Stimulated activated CD4-positive, alpha-beta T cell treated with anti-CD3 and anti-CD28 coated beads, Interleukin-2, amount 100 ng/mL, for 4 hours (primary cell): Measurements from ENCODE around the gene LAMA2.
A peak's percentile ranks its signal among the peaks of the same experiment; 100 is the strongest.

ENCODE experiments used
- DNase-seq: peaks from one replicate; pipeline ENCODE4 v3.0.0-alpha.2; 2020; ENCODE audit warnings: low read depth

LAMA2 gene

DNA sequence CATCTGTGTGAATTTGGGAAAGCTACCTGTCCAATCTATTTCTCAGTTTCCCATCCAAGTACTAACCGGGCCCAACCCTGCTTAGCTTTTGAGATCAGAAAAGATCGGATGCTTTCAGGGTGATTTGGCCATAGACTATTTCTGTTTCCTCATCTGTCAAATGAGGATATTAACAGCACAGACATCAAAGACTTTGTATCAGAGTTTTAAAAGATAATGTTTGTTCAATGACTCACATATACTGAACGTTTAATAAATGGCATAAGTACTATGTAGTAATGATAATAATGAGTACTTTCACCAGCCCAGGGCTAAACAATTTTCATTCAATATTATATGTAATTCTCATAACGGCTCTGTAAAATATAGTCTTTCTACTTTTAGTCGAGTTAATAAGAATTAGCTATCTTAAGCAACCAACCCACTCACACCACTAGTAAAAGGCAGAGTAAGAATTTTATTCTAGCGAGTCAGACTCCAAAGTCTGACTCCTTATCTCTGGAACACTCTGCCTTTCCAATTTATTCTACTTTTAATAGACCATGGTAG lies 610.5 kb downstream of the LAMA2 start:
- DNase-seq, result no peak

DNA sequence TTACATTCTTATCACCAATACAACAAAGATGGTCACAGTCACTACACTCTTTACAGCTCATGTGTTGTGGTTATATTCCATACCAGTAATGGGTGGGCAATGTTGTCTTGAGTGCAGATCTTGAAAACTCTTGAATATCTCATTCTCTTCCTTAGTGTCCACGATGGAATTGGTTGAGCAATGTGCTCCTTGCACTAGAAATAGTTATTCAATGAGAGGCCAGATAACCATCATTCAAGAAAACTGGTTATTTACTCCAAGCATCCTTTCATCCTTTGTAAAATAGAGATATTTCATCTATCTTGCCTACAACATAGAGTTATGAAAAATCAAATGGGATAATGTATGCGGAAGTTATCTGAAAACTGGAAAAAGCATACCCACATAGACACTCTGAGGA lies 611.2 kb downstream of the LAMA2 start:
- DNase-seq, result no peak

DNA sequence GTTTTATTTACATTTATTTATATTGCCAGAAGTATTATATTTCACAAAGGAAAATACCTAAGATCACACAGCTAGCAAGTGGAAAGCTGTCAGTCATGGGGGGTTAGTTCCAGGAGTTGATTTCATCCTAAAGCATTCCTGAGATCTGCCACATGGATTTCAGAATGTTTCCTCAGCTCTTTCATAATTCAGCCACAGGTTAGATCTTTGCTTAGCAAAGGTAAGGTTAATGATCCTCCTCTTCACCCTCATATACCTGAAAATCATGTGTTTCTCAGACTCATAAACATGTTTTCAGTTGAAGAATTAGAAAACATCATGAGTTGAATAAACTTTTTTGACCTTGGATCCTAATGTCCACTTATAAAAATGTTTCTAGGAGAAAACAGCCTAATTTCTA lies 611.6 kb downstream of the LAMA2 start:
- DNase-seq, result no peak

DNA sequence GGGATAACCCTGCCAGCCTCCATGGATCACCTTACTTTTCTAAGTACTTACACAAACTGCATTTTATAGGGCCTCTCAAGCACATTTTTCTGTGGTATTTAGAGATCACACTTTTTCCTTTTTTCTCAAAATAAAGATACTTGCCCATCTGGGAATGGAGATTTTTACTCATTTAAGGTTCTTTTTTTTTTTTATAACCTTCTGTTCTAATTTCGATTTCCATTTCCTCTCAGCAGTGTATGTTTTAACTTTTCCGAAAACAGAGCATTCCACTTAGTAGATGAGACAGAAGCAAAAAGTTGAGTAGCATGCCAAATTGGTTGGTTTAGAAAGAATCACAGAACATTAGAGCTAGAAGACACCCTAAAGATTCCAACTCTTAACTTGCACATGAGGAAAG lies 612.7 kb downstream of the LAMA2 start:
- no peak for DNase-seq

DNA sequence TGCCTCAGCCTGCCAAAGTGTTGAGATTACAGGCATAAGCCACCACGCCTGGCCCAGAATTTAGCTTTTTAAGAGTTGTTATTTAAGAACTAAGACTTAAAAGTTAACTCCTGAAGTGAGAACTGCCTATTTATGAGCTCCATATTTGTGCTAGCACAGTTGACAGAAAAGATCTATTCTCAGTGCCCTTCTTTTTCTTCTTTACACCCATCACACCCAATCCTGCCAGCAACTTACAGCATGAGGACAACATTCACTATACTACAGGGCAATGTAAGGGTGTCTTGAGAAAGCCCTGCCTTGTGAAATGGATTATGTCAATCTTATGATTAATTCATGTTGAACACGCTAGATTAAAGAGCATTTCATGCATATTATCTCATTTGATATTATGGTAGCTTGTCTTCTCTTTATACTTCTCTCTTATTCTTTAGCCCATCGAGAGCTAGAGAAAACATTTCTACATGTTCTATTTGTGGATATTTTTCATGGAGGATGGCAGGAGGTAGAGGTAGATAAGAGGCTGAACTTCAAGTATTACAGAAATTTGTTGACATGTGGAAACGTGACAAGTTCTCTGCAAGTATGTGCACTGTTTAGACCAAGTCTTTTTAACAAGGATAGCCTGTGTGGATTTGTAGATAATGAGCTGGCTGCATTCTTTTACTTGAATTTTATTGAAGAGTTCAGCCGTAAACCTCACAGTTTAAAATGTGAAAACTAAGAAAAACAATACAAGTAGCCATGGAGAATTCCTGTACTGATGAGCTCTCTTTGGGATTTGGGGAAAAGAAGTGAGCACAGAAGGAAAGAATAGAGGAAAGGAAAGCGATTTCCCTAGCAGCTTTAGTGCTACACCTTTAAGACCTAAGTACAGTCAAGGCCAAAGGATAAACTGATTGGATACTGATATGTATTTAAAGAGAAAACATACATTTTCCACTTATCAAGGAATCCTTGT lies 614.8 kb downstream of the LAMA2 start:
- no peak for DNase-seq

DNA sequence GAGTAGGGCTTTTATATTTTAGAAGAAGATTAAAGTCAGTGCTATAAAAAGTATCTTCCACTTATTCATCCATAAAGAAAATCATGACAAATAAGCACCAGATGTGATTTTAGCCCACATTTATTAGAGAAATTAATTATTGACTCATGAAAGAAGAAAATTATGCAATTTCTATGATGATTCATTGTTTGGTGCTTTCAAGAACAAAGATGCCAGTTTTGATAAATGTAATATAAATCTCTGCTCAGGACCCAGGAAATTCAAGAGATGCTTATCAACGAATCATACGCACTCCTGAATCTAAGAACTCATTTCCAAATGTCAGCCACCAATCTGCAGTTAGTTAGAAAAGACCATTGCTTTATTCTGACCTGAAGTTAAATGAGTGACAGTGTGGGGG lies 615.6 kb downstream of the LAMA2 start:
- no peak for DNase-seq

DNA sequence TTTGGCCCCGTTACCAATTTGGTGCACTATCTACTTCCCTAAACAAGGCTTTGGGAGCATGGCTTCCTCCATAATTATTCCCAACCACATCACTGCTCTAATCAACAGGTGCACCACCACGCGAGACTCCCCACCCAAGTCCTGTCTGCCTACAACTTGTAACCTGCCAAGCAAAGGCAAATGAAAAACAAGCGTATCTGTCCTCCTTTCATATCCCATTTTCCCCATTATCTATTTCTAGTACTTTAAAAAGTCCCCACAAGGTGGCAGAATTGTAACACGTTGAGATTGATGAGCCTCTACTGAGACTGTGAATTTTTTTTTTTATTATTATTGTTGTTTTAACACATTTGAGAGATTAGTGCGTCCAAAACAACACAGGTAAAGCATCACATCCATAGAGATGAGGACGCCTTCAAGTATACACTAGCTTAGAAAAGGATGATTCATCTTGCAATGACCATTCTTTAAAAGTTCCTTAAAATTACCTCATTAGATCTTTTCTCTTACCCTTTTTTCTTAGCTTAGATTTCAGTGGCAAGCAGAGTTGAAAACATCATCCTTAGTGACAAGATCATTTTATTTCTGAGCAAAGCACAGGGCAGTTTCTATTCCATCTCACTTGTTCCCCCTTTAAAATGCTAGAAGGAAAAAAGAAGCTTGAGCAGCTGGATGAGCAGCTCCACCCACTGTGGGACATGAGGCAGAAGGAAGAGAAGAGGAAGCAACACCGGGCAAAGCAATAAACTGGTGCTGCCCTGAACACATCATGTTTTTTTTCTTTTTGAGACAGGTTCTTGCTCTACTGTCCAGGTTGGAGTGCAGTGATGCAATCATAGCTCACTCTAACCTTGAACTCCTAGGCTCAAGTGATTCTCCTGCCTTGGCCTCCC lies 616.3 kb downstream of the LAMA2 start:
- DNase-seq, result no peak

DNA sequence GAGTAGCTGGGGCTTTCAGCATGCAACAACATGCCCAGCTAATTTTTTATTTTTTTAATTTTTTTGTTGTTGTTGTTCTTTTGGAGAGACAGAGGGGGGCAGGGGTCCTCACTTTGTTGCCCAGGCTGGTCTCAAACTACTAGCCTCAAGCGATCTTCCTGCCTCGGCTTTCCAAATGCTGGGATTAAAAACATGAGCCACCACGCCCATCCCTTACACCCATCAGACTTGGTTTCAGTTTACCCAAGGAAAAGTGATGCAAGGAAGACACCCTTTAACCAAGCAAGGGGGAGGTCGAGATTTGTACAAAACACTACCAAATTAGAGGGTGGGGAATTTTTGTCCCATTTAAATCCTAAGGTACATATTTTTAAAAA lies 616.9 kb downstream of the LAMA2 start:
- DNase-seq, result no peak

DNA sequence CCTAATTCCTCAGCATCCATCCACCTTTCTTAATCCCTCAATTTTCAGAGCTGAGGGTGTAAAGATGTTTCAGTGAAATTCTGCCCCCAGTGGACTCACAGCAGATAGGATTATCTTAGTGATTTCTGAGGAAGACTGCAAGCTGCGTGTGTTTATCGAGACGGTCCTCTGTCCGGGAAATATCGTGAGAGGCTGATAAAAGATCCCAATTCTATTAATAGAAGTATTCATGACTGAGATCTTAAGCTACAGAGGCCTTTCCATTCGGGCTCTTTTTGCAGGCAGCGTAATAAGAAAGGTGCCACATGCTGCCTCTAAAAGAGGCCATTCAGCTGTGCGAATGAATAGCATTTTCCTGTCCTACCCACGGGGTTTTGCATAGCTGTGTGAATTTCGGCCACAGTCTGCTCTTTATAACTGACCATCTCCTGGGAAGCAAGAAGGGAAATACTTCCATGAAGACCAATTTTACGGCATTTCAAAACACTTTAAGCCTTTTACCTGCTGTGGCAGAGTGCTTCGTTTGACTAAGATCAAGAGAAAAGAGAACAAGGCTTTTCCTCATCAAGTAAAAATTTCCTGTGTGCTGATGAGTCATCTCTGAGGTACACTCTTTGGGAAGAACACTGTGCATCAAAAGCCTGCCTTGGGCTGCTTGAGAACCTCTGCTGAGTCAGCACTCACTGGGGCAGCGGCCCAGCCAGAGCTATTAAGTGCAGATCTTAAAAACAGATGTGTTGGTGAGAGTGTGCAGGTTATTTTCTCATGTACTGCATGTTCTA lies 618.2 kb downstream of the LAMA2 start:
- peak; percentile 59 for DNase-seq

DNA sequence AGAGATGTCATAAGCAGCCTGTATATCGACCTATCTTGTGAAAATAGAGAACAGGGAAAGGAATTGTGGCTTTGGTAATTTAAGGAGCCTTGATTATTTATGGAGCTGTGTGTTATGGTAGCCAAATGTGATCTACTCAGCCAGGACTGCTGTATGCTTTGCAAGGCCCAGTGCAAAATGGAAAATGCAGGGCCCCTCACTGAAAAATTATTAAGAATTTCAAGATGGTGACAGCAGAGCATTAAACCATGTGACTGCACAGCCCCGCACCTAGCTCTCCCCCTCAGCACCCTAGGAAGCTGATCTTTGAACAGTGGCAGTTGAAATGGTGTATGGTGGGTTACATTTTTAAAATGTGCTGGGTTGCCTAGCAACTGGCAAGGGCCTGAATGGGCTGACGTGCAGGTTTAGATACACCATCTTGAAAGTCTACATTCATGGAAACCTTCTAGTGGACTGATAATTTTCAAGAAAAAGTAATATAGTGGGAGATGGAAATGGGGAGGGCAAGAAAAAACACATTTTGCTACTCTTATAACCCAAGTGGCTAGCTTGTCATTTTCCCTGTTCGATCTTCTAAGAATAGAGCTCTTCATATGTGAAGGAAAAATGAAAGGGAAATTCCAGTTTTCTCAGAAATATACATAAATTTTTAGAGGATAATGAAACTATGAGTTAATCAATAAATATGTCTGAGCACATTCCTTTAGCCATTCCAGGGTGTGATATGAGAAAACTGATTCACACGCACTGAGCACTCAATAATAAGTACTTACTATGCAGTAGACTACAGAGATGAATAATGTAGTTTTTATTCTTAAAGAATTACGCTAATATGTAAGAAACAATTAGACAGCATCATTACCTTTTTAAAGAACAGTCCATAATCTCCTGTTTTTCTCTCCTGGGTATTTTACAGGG lies 619.1 kb downstream of the LAMA2 start:
- DNase-seq, result no peak

DNA sequence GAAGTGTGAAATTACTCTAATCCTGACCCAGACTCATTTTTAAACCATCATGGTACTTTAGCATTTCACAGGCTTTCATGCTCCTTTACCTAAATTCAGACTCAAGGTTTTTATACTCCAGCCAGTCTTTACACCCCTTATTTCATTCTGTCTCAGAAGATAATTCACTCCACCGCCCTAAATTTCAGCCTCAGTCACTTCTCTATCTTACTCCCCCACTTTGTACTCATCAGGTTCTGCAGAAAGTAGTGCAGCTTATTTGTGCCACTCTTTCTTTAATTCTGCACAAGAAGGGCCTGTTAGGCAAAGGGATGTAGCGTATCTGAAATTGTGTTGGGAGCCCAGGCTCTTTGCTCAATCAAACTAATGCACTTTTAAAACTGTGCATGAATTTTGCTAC lies 621.5 kb downstream of the LAMA2 start:
- no peak for DNase-seq

DNA sequence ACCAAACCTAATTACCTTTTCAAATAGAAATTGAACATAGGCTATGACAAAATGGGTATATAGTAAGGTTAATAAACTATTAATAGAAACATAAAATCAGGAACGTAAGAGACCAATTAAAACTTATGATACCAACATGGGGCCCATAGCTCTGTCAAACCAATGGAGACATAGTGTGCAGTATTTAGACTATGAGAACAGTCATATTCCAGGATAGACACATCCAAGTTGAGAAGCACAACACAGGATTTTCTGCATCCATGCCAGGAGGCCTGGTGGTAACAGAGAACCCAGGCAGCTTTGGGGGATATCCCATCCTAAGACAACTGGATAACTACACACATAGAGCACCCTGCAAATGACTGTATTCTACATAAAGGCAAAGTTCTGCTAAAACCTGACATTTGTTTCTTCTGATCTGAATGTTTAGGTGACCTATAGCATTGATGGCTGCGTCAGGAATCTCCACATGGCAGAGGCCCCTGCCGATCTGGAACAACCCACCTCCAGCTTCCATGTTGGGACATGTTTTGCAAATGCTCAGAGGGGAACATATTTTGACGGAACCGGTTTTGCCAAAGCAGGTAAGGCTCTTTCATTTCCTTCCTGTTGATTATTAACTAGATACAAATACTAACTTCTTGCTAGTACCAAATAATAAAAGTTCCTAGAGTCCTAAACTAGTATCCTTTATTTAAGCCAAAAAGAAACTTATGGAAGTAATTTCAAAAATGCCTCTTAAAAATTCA lies 624.3 kb downstream of the LAMA2 start:
- no peak for DNase-seq

DNA sequence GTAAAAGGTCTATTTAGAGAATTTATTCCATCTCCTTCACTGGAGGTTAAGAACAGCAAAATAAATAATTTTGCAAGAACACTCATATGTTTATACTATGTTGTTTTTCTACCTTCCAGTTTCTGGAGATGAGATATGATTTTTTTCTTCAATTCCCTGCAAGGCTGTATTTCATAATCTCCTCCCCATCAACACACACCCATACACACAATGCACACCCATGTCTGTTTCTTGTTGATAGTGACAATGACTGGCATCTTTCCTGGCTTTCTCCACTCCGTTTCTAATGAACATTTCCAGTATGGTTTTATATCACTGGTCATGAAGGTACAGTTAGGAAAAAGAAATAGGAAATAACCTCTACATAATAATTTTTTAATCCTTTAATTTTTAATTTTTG lies 624.9 kb downstream of the LAMA2 start:
- no peak for DNase-seq

DNA sequence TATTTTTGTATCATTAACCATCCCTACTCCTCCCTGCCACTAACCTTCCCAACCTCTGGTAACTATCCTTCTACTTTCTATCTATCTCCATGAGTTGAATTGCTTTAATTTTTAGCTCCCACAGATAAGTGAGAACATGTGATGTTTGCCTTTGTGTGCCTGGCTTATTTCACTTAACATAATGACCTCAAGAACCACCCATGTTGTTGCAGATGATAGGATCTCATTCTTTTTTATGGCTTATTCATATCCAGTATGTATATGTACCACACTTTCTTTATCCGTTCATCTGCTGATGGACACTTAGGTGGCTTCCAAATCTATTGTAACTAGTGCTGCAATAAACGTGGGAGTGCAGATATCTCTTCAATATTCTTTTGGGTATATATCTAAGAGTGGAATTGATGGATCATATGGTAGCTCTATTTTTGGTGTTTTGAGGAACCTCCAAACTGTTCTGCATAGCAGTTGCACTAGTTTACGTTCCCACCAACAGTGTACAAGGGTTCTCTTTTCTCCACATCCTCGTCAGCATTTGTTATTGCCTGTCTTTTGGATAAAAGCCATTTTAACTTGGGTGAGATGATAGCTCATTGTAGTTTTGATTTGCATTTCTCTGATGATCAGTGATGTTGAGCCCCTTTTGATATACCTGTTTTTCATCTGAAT lies 625.7 kb downstream of the LAMA2 start:
- DNase-seq, result no peak

DNA sequence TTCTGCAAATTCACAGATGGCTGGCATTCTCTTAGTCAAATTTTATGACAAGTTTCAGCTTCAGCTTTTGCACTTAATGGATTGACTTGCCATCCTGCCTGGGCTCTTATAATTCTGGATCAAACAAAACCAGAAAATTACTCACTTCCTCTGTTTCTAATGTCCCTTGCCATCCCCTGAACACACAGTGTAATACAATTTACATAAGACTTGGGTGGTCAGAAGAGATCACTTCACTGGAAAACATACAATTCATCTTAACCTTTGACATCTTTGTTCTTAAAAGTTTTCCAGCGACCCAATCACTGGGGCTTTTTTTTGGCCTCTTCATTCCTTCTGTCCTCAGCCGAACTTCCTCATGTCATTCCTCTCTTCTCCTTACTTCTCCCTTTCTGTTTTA lies 628.0 kb downstream of the LAMA2 start:
- DNase-seq, result no peak

DNA sequence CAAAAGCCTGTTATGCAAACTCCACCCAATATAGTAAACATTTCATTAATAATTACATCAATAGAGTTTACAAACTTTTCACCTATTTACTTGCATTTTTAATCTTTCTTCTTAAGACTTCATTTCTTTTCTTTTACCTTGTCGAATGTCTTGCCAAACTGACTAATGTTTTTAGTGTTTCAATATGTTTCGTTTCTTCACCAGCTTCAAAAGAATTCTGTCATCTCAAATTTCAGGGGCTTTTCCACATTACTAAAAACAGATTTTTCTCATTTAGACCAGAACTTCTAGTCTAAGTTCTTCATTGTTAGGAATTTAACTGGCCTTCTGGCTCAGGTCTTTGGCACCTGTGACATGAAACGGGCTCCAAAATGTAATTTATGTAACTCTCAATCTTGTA lies 630.5 kb downstream of the LAMA2 start:
- DNase-seq, result no peak

DNA sequence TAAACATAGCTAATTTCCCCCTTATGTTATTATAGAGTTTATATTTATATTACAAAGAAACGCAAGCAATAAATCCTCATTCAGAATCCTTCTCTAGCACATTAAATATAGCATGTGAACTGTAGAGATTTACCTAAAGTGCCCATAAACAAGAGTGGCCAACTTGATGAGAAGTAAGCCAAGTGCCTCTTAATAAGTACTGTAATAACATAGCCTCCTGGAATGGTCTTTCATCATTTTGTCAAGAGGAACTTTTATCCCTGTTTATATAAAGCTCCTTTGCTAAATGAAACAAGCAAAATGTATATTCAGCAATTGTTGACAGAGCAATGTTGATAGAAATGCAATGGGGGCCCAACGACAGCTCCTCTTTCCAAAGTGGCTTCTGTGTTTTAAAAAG lies 632.1 kb downstream of the LAMA2 start:
- DNase-seq, result no peak

DNA sequence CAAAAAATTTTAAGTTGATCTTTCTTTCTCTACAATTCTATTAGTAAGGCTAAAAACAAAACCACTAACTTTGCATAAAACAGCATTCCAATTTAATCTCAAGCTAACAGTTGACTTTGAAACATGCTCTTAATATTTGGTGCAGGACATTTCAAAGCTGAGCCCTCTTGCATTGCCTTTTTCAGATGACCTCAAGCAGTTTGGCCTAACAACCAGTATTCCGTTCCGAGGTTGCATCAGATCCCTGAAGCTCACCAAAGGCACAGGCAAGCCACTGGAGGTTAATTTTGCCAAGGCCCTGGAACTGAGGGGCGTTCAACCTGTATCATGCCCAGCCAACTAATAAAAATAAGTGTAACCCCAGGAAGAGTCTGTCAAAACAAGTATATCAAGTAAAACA lies 633.1 kb downstream of the LAMA2 start:
- no peak for DNase-seq

DNA sequence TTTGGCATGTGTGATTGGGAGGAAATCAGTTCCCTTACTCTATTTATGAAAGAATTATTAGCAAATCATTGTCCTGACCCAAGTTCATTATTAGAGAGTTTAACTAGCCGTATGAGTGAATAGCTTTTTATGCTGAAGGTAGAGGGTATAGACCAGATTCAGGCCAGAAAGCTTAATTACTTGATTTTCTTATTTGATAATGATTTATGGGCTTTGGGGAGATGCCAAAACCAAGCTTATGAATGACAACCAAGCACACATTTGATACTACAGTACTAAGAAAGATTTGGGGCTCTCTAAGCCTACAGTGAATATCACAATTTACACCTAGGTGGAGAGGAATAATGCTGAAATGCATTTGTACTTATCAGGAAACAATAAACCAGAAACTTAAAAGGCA lies 633.8 kb downstream of the LAMA2 start:
- DNase-seq, result no peak

DNA sequence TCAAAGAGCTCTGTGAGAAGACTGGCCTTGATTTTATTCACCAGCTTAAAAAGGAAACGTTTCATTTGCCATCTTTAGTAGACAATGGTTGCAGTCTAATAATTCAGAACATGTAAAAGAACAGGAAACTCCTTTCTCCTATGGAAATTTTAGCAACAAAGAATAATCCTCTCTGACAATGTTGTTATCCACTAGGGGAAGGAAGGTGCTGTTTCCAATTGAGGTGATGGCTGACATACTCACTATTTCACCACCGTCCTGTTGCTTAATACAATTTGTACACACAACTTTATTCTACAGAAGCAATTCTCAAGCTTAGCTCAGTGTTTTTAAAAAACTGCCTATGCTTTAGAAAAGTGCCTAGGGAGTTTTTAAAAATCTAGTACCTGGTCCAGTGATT lies 634.4 kb downstream of the LAMA2 start:
- DNase-seq, result no peak
